ENCODE measurements around the gene EXOC4.

The EXOC4 gene

GRCh38 chr7:133977409-133978274 is 724.8 kb downstream of the EXOC4 start:
- H3K4me3 ChIP-seq (replicated peaks in 1 of 2; ENCODE audit: low read depth in 2 of 2, low read length in 2 of 2): no peak overlapping the region
- TF ChIP-seq, protein P1, sequence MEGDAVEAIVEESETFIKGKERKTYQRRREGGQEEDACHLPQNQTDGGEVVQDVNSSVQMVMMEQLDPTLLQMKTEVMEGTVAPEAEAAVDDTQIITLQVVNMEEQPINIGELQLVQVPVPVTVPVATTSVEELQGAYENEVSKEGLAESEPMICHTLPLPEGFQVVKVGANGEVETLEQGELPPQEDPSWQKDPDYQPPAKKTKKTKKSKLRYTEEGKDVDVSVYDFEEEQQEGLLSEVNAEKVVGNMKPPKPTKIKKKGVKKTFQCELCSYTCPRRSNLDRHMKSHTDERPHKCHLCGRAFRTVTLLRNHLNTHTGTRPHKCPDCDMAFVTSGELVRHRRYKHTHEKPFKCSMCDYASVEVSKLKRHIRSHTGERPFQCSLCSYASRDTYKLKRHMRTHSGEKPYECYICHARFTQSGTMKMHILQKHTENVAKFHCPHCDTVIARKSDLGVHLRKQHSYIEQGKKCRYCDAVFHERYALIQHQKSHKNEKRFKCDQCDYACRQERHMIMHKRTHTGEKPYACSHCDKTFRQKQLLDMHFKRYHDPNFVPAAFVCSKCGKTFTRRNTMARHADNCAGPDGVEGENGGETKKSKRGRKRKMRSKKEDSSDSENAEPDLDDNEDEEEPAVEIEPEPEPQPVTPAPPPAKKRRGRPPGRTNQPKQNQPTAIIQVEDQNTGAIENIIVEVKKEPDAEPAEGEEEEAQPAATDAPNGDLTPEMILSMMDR (IDR thresholded peaks at IDR 0.05; ENCODE audit: low read depth, low read length): no peak
- DNase-seq (ENCODE audit: low read depth in 2 of 2): no peak

DNA sequence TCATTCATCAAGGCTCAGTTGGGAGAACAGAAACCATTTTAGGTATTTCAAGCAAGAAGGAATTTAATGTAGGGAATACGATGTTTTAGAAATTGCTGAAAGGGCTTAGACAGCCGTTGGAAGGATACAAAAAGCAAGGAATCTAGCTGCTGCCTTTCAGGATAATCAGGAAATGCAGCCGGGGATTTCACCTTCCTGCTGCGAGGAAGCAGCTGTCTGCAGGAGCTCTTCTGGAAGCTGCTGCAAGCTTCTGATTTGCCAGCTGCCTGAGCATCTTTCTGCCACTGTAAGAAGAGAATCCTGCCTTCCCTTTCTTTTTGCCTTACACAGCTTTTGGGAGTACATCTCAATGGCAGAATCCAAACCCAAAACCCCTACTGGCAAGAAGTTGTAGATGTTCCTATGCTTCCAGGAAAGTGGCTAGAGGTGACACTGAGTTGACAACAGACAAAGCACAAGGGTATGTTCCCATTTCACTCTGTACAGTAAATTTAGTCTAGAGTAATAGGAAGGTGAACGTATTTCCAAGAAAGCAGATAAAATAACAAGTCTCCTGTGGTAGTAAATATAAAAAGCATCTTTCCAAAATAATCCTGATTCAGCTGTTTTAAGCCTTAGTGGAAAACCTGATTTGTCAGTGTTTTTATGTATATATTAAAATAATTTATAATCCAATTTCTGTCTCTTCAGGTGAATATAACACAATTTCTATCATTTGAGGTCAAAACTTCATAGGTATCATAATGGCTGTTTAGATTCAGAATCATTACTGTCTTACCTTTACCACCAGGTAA is 725.8 kb downstream of the EXOC4 start:
- TF ChIP-seq, protein P1 (IDR thresholded peaks at IDR 0.05; ENCODE audit: low read depth, low read length): no peak
- no peak for DNase-seq (ENCODE audit: low read depth in 2 of 2)

GRCh38 chr7:133980804-133981203 is 727.9 kb downstream of the EXOC4 start:
- TF ChIP-seq, protein P1 (IDR thresholded peaks at IDR 0.05; ENCODE audit: low read depth, low read length): no peak
- no peak for DNase-seq (ENCODE audit: low read depth in 2 of 2)

More for the DNA sequence above, 725.8 kb downstream of the EXOC4 start:
- no peak overlapping the region for H3K4me3 ChIP-seq (replicated peaks in 1 of 2; ENCODE audit: low read depth in 2 of 2, low read length in 2 of 2)

DNA sequence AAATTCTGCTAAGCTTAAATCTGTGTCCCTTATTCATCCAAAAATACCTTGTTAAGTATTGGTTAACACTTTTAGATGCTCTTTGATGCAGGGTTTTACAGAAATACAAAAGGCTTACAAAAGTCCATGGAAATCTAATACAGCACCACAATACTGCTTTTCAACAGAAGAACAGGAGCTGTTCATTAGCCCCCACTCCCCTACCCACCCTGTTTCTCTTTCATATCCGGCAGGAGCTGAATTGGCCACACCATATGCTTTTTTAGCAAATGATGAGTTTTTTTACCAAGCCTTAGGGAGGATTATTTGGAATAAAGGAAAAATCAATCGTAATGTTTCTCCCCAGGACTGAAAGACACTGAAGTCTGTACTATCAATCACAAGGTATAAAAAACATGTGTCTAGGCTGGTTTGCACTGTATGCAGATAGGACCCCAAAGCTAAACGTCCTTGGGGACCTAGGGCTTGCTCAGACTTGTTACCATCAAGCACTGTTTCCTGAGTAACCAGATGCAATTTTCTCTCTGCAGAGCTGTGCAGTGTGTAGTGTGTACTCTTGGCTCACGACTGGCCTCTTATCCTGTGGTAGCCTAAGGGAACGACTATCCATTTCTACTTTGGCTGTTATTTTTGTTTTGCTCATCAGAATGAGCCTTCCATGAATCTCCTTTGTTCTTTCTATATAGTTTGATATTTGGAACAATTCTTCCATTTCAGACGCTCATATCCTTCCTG is 731.0 kb downstream of the EXOC4 start:
- H3K4me3 ChIP-seq (replicated peaks in 1 of 2; ENCODE audit: low read depth in 2 of 2, low read length in 2 of 2): no peak overlapping the region
- TF ChIP-seq, protein P1 (IDR thresholded peaks at IDR 0.05; ENCODE audit: low read depth, low read length): no peak
- peak; percentile 13 to 30 for DNase-seq (ENCODE audit: low read depth in 2 of 2)

More at GRCh38 chr7:133980804-133981203, 727.9 kb downstream of the EXOC4 start:
- H3K4me3 ChIP-seq (replicated peaks in 1 of 2; ENCODE audit: low read depth in 2 of 2, low read length in 2 of 2): no peak overlapping the region

GRCh38 chr7:133985300-133985699 is 732.4 kb downstream of the EXOC4 start:
- DNase-seq (ENCODE audit: low read depth in 2 of 2): no peak
- H3K4me3 ChIP-seq (replicated peaks in 1 of 2; ENCODE audit: low read depth in 2 of 2, low read length in 2 of 2): no peak overlapping the region
- TF ChIP-seq, protein P1 (IDR thresholded peaks at IDR 0.05; ENCODE audit: low read depth, low read length): no peak

DNA sequence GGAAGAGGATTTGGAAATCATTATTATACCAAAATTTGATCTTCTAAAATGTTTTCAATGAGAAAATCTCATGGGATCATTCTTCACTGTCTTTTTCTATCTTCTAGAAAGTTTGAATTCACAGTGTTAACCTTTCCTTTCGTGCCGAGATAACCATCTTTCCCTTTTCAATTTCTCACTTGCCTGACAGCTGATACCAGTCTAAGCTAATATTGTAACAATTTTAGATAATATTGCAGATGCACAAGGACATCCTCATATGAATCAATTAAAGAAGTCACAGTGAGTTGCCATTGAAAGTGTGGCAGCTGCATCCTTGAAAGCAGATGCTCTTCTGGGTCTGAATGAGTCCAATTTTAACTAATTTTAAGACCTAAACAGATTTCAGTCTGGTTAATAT is 734.7 kb downstream of the EXOC4 start:
- TF ChIP-seq, protein P1 (IDR thresholded peaks at IDR 0.05; ENCODE audit: low read depth, low read length): no peak
- no peak for DNase-seq (ENCODE audit: low read depth in 2 of 2)
- no peak overlapping the region for H3K4me3 ChIP-seq (replicated peaks in 1 of 2; ENCODE audit: low read depth in 2 of 2, low read length in 2 of 2)

Measured in cardiac fibroblast (primary cell).